Measurements from ENCODE around the gene HDAC4. TPM values are rescaled to one million over a fixed set of nuclear protein-coding genes. Genes with fewer than 3 reads are reported as not detected.
A peak's percentile ranks its signal among the peaks of the same experiment; 100 is the strongest.

Gene HDAC4
- total RNA-seq, 1 experiment from 2014 or later: 5.6 TPM

DNA sequence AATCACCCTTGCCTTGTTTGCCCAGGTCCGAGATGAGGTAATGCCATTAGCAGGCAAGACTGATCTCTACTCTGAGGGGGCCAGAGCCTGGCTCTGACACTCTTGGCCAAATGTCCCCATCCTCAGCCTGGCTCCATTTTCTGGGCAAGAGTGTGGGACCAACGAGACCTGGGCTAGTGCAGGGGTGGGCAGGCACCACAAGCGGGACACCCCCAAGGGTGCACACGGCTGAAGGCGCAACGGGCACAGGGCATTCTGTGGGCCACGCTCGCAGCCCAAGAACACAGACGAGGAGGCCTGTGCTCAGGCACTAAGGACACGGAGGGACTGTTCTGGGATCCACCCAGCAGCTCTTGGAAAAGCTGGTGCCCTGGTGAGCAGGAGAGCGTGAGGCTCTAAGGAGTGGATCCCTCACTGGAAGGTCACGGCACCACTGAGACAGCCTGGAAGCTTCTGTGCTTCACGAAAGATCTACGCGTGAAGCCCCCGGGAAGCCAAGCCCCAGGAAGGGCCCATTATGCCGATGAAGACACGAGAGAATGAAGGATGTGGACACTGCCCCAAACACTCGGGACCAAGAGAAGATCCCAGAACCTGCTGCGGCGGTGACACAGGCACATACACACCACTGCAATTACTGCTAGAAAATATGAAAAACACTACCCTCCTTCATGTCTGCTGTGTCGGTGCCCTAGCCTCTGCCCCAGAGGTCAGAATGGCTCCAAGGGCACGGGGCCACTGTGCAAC is 138.2 kb downstream of the HDAC4 start:
- in situ Hi-C loops (cut with HindIII; ENCODE audit: low pct_unique_long_range_greater_than_20kb, low sequenced_read_pairs): no loop called here
- no peak for DNase-seq (ENCODE audit: low read depth)

DNA sequence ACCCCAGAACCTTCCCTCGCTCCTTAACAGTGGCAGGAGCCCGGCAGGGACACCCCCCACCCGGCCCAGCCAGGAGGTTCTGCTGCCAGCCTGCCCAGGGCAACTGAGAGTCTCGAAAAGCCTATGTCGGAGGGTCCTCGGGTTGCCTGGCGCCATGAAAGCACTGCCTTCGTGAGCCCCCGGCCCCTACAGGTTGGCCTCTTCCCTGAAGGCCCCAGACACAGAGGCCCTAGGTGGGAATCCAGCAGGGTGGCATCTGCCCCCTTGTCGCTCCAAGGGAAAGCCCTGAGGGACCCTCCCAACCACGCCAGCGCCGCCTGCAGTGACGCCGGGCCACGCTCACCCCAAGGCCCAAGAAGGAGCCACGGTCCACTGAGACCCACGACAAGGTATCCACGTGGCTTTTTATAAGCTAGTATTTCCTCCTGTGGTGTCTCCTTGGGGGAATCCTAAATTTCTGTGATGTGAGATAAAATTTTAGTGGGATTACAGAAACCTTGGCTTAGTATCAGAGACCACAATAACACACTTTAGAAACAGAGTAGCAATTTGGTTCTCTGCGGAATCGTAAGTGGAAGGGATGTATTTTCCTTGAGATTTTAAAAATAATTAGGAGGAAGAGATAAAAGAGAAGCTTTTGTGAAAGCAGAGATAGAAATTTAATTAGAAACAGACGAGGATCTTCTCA is 138.9 kb downstream of the HDAC4 start:
- no peak for DNase-seq (ENCODE audit: low read depth)

DNA sequence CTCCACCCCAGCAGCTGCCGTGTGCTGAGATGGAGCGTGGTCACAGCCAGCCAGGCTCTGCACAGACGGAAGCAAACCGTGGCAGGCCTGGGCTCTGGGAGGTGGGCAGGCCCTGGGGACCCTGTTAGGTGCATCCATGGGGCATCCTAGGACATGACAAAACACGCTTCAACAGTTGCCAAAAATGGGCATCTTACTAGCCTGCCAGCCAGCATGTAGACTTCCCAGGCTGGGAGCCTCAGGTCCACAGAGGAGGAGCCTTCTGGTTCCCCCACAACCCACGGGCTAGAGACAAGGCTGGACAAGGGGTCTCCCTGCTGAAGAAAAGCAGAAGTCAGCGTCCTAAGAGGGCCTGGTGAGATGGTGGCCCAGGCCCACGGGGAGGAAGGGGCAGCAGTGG is 139.5 kb downstream of the HDAC4 start:
- DNase-seq (ENCODE audit: low read depth): no peak
- in situ Hi-C loops (cut with HindIII; ENCODE audit: low pct_unique_long_range_greater_than_20kb, low sequenced_read_pairs): no loop called here

More for the DNA sequence above, 138.9 kb downstream of the HDAC4 start:
- in situ Hi-C loops (cut with HindIII; ENCODE audit: low pct_unique_long_range_greater_than_20kb, low sequenced_read_pairs): no loop called here

DNA sequence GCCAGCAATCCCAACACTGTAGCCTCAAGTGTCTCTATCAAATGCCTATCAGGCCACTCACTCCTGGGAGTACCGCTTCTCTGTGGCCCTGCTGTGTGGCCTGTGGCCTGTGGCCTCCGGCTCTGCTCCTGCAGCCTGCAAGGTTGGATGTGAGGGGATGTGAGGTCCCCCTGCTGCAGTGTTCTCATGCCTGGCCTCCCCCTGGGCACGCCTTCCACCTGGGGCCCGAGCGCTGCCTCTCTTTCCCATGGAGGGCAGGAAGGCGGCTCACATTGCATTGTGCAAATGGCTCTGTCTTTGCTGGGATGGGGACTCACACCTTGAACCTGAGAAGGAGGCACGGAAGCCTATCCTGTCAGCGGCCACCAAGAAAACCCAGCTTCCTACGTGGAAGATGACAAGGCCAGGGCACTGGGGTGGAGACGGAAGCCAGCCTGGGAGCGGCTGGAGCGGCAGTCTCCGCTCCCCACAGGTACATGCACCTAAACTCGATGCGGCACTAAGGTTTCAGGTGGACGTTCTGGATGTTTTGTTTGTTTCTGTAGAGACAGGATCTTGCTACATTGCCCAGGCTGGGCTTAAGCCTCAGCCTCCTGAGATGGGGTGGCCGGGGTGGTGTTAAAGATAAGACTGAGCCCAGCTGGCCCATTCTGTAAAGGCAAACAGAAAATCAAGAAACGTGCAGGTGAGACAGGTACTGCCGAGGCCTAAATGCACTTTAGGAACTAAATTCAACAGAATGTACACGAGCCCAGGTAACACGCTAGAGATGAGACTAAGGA is 140.1 kb downstream of the HDAC4 start:
- in situ Hi-C loops (cut with HindIII; ENCODE audit: low pct_unique_long_range_greater_than_20kb, low sequenced_read_pairs): no loop called here
- no peak for DNase-seq (ENCODE audit: low read depth)

DNA sequence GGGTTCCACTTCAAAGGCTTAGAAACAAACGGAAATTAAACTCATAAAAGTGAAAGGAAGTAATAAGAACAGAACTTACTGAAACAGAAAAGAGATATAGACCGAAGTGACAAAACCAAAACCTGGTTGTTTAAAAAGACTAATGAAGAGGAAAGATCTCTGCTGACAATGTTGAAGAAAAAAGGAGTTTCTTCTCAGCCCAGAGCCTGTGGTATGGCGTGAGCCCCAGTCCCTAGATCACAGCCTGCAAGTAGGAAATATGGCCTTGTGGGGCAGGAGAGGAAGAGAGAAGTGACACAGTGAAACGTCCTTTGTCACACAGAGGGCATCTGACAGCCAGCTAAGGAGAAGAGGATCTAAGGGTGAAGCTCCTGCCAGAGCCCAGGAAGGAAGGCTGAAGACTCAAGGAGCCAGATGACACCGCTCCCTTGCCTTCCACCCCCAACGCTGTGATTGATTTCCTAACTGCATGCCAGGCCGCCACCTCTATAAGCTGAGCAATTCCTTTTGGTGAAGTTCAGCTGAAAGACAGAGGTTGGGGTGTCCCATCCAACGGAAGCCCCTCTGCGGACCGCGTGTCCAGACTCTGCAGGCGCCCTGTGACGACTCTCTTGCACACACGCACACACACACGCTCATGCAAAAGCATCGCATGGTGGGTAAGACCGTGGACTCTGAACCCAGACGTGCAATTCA is 141.1 kb downstream of the HDAC4 start:
- in situ Hi-C loops (cut with HindIII; ENCODE audit: low pct_unique_long_range_greater_than_20kb, low sequenced_read_pairs): no loop called here
- DNase-seq (ENCODE audit: low read depth): no peak

DNA sequence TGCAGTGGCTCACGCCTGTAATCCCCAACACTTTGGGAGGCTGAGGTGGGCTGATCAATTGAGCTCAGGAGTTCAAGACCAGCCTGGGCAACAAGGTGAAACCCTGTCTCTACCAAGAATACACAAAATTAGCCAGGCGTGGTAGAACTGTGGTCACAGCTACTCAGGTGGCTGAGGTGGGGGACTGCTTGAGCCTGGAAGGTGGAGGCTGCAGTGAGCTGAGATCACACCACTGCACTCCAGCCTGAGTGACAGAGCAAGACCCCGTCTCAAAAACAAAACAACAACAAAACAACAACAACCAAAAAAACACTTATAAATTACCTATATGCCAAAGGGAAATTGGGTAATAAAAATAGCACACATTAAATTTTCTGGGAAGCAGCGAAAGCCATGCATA is 141.6 kb downstream of the HDAC4 start:
- in situ Hi-C loops (cut with HindIII; ENCODE audit: low pct_unique_long_range_greater_than_20kb, low sequenced_read_pairs): no loop called here
- no peak for DNase-seq (ENCODE audit: low read depth)

DNA sequence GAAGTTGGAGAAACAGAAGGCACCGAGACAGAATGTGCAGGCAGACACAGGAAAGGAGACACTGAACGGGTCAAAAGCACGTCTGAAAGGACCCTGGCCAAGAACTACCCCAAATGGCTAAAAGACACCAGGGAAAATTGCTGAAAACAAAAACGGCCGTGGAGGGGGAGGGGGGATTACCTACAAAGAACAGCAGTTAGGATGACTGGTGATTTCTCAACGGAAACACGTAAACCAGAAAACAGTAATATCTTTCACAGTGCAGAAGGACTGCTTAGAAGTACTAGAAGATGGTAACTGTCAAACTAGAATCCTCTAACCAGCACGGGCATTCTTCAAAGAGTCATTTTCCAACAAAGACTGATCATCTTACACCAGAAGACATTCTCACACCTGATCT is 142.6 kb downstream of the HDAC4 start:
- in situ Hi-C loops (cut with HindIII; ENCODE audit: low pct_unique_long_range_greater_than_20kb, low sequenced_read_pairs): no loop called here
- DNase-seq (ENCODE audit: low read depth): no peak

DNA sequence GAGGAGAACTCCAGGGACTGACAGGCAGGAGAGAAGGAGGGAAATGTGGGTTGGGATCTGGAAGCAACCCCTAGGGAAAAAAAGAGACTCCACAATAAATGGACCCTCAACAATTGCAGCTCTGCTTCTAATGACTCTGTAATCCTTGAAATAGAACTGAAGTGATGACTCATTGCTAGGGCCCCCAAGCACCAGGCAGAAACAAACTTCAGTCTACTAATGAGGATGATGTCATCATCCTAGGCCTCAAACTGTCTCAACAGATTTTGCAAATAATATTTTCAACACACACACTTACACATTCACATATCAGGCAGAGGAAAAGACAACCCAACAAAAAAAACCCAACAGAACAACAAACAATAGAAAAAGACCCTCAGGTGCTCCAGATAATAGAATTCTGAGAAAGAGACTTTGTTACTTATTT is 143.3 kb downstream of the HDAC4 start:
- peak; percentile 37 for DNase-seq (ENCODE audit: low read depth)
- in situ Hi-C loops (cut with HindIII; ENCODE audit: low pct_unique_long_range_greater_than_20kb, low sequenced_read_pairs): no loop called here

DNA sequence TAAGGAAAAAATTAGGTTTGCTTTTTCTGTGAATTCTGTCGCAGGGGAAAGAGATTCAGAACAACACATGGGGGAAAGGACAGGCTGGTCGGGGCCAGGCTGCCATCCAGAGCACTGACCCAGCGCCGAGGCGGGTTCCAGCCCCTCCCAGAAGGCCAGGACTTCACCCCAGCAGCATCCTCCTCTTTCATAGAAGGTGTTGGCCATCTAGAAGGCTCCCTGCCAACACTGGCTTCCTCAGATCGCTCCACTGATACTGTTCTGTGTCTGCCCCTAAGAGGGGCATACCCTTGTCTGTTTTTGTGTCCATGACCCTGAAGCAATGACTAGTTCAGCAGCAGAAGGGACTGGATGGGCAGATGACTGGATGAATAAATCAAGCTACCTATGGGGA is 144.5 kb downstream of the HDAC4 start:
- in situ Hi-C loops (cut with HindIII; ENCODE audit: low pct_unique_long_range_greater_than_20kb, low sequenced_read_pairs): no loop called here

DNA sequence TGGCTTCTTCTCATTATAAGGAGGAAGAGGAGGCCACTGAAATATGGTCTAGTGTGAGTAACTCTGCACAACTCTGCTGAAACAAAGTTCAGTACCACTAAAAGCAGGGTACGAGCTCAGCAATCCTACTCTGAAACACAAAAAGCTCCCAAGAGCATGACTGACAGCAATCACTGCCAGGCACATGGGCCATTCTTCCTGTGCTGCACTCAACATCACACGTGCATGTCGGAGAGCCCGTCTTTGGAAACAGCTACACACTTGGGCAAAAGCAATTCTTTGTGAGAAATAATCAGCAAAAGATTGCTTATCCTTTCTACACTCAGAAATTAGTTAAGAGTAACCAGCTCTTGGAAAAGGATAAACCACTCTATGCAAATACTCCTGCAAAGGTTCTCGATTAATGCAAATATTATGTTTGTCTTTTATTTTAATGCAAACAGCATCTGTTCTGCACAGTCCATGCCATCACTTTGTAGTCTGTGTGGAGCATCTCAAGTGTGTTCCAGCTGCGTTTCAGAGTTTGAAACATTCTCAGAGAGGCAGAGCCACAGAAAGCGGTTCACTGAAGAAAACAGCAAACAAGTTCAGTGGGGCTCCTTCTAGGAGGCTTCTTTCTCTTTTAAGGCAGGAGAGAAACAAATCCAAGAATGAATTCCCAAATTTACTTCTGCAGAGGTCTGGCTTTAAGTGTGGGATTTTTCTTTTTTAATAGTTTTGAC is 145.0 kb downstream of the HDAC4 start:
- in situ Hi-C loops (cut with HindIII; ENCODE audit: low pct_unique_long_range_greater_than_20kb, low sequenced_read_pairs): no loop called here
- DNase-seq (ENCODE audit: low read depth): no peak

More for the DNA sequence above, 144.5 kb downstream of the HDAC4 start:
- DNase-seq (ENCODE audit: low read depth): no peak

DNA sequence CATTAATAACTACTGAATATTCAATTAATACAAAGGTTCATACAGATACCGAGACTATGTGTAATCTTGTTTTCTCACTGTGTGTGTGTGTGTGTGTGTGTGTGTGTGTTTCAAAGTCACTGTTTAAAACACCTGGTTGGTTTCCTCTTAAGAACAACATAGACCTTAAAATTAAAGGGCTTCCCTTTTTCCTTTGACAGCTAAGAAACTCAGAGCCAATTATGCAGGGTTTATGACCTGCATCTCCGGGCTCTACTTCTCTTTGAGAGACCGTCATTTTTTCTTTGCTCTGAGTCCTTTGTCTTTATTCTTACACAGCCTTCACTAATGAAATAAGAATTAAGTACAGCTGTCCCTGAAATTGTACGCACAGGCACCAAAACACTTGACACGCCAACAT is 145.6 kb downstream of the HDAC4 start:
- in situ Hi-C loops (cut with HindIII; ENCODE audit: low pct_unique_long_range_greater_than_20kb, low sequenced_read_pairs): no loop called here
- no peak for DNase-seq (ENCODE audit: low read depth)

DNA sequence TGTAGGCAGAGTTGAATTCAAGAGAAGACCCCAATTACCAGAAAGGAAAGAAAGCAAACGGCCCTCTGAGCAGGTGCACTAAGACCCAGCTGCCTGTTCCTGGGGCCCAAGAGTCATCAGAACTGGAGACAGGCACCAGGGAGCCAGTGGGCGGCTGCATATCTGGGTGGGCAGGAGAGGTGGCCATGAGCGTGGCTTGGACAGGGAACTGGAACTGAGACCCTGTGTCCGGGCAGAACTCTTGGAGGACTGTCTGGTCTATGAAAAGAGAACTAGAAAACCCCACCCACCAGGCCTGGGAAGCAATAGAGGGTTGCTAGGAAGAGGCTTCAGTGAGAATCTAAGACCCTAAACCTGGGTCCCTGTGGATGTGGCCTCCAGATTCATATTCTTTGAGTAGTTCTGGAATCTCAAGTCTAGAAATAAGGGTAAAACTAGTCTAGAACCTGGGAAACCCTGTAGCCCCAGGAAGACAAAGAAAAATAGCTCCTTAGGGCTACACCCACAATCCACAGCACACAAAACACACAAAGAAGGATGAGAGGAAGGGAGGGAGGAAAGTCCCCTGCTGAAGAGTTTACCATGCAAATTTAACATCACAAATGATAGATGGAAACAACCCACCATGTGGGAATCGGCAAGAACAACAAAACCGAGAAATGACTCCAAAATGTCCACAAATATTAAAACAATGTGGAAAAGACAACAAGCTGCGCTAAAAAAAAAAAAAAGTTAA is 147.0 kb downstream of the HDAC4 start:
- in situ Hi-C loops (cut with HindIII; ENCODE audit: low pct_unique_long_range_greater_than_20kb, low sequenced_read_pairs): no loop called here
- DNase-seq (ENCODE audit: low read depth): no peak

DNA sequence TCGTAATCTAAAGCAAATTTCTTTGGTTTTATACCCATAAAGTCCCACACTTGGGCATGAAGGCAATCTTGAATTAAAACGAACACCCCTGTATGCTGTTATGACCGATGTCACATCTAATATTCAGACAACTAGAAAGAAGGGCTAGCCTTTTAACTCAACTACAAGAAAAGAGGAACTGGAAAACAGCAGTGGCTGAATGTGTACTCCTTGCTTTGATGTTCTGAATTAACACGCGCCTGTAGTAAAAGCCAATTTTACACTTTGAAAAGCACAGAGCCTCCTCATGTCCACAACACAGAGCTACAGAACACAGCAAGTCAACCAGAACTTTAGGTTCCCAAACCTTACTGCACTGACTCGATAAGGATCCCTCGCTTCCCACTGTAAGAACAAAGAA is 147.6 kb downstream of the HDAC4 start:
- DNase-seq (ENCODE audit: low read depth): no peak
- in situ Hi-C loops (cut with HindIII; ENCODE audit: low pct_unique_long_range_greater_than_20kb, low sequenced_read_pairs): no loop called here

DNA sequence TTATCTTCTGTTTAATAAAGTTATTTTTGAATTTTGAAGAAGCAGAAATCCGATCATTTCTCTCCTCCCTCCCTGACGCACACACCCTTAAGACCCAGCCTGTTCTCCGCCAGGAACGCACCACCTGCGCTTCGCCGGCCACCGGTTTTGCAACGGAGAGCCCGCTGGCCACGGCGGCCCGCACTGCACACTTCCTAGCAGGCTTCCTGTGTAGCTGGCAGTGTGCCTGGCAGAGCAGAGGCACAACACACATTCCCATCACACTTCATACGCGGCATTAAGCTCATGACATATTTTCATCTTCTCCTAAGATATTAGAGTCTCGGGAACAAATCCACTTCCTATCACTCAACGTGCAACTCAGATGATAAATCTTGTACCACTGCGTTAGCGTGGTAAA is 148.0 kb downstream of the HDAC4 start:
- DNase-seq (ENCODE audit: low read depth): no peak
- in situ Hi-C loops (cut with HindIII; ENCODE audit: low pct_unique_long_range_greater_than_20kb, low sequenced_read_pairs): no loop called here

DNA sequence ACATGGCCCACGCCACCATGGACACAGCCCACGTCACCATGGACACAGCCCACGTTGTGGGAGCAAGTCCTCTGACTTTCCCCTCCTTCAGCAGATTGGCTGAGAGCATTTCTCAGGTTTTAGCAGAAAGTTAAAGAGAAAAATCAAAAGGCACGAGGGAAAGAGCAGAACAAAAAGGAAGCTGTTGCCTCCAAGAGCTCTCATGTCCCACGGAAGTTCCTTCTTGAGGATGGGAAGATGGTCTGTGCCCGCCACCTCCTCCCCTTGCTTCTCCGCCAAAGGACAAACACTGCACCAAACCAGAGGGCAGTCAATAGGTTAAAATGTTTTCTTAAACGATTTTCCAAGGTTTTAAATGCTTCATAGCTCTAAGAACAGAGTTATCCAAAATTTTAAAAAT is 148.4 kb downstream of the HDAC4 start:
- no peak for DNase-seq (ENCODE audit: low read depth)
- in situ Hi-C loops (cut with HindIII; ENCODE audit: low pct_unique_long_range_greater_than_20kb, low sequenced_read_pairs): no loop called here

DNA sequence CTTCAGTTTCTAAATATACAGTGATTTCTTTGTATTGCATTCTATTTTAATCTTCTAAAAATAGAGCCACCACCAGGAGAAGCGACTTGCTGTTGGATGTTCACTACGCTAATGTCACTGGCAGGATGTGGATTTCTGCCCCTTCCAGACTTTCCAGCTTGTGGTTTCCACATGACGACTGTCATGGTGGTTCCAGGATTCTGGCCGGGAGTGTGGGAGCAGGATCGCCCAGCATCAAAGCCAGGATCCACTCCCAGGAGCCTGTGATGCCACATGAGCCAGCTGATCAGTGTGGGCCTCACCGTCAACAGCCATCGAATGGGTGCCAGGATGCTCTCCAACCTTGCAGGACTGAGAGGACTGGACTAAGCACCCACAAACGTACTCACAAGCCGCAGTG is 148.8 kb downstream of the HDAC4 start:
- DNase-seq (ENCODE audit: low read depth): no peak
- in situ Hi-C loops (cut with HindIII; ENCODE audit: low pct_unique_long_range_greater_than_20kb, low sequenced_read_pairs): no loop called here

DNA sequence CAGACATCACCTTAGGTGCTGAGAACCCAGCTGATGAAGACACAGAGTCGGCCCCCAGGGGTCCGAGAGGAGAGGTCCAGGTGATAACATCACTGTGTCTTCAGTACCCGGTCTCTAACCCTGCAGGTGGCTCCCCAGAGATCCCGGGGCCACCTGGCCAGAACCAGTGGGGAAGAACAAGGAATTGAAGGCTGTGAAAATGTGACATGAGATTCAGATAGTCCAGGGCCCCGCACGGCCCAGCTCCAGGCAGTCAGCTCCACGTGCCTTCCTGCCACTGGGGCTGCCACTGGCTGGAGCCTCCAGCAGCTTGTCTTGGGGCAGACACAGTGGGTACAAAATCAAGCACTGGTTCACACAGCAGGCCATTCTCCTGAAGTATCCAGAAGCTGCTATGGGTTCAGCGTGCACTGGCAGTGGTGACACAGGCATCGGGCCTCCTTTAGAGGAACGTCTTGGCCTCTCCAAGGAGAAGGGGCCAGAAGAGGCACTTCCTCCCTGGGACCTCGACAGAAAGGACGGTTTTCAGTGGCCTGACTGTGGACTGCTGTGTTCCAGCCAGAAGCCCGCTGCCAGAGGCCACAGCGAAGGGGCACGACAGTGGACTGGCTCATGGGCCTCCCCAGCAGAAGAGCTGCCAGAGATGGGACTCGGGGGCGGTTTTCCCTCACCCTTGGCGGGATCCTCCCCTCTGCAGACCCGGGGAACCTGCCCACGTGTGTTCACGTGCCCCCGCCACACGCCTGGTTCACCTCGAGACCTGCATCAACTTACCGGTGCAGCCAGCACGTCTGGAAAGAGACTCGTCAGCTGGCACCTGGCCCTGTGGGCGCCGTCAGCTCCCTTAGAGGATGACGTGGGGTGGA is 150.4 kb downstream of the HDAC4 start:
- in situ Hi-C loops (cut with HindIII; ENCODE audit: low pct_unique_long_range_greater_than_20kb, low sequenced_read_pairs): no loop called here
- no peak for DNase-seq (ENCODE audit: low read depth)

All from Caki2 (cell line).